ENCODE results near the gene KLHL29. TPM values are rescaled to one million over a fixed set of nuclear protein-coding genes. Genes with fewer than 3 reads are reported as not detected.

The KLHL29 gene
- total and polyA plus RNA-seq, 2 experiments from 2014 or later, result 1.5 to 6.5 TPM

DNA sequence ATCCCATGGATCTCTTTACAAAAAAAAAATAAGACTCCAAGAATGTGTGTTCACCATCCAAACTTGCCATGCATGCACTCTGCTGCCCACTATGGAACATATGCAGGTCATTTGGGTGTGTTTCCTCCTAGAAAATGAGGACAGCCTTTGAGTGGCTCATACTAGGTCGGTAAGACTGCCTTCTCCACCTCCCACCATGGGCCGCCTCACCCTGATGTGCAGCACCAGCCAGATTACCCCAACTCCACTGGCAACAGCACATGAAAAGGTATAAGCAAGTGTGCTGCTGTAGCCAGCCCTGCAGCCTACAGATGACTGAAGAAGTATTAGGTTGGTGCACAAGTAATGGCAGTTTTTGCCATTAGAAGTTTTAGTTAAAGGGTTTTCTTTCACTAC is 327.8 kb downstream of the KLHL29 start:
- peak overlapping the region; percentile 41; the same call in 1 of the 2 replicates for H3K27ac Mint-ChIP-seq
- peaks cover 3% of the 10 kb centered on the region for H3K27me3 Mint-ChIP-seq (ENCODE audit: insufficient read depth, low read depth, poor library complexity)
- Histone ChIP-seq H3K4me2 (peak overlapping the region; percentile 25; the same call in 1 of the 2 replicates), H4K20me1 (replicated peaks; ENCODE audit: insufficient read depth) (no peaks in the 10 kb centered on the region), H3K4me3 (no peak overlapping the region), H3K27ac (ENCODE audit: low read depth) (no peak overlapping the region), H3K4me1 (ENCODE audit: insufficient read depth) (peaks cover 10% of the 10 kb centered on the region; the same call in 1 of the 2 replicates), H3K36me3 (ENCODE audit: insufficient read depth) (no peaks in the 10 kb centered on the region), H2AFZ (no peak overlapping the region), H3K9me2 (ENCODE audit: insufficient read depth) (no peaks in the 10 kb centered on the region), H3K27me3 (ENCODE audit: insufficient read depth) (no peaks in the 10 kb centered on the region), H3K79me2 (replicated peaks; ENCODE audit: insufficient read depth) (no peaks in the 10 kb centered on the region), H3F3A (replicated peaks; ENCODE audit: low read depth) (no peaks in the 10 kb centered on the region)
- H3K4me1 Mint-ChIP-seq, result peaks cover 18% of the 10 kb centered on the region
- no peak overlapping the region for H3K4me3 Mint-ChIP-seq
- ATAC-seq (peak; percentile 45), DNase-seq (ENCODE audit: low spot score) (no peak)
- H3K36me3 Mint-ChIP-seq (ENCODE audit: low read depth), result no peaks in the 10 kb centered on the region
- H3K9me3 Mint-ChIP-seq, result no peaks in the 10 kb centered on the region; the same call in 2 of the 3 replicates
- TF ChIP-seq CREB1 (CRISPR knock-in tag; IDR thresholded peaks at IDR 0.05; ENCODE audit: low read depth) (no peak), JUNB (IDR thresholded peaks at IDR 0.05; ENCODE audit: unreplicated experiment) (no peak), ZNF114 (CRISPR knock-in tag; IDR thresholded peaks at IDR 0.05) (no peak), POLR2AphosphoS5 (IDR thresholded peaks at IDR 0.05; ENCODE audit: low read depth) (no peak), CTCF (conservative IDR thresholded peaks at IDR 0.05; ENCODE audit: low read depth in 2 of 2) (no peak), REST (IDR thresholded peaks at IDR 0.05; ENCODE audit: unreplicated experiment) (no peak), NANOG (IDR thresholded peaks at IDR 0.05; ENCODE audit: borderline replicate concordance) (no peak), EZH2phosphoT487 (IDR thresholded peaks at IDR 0.05; ENCODE audit: unreplicated experiment) (no peak), ZNF331 (CRISPR knock-in tag; IDR thresholded peaks at IDR 0.05; ENCODE audit: low read depth) (no peak), EZH2 (IDR thresholded peaks at IDR 0.05; ENCODE audit: low read depth, unreplicated experiment) (no peak), STAT1 (IDR thresholded peaks at IDR 0.05; ENCODE audit: unreplicated experiment) (no peak)
- TF ChIP-seq, protein P1, sequence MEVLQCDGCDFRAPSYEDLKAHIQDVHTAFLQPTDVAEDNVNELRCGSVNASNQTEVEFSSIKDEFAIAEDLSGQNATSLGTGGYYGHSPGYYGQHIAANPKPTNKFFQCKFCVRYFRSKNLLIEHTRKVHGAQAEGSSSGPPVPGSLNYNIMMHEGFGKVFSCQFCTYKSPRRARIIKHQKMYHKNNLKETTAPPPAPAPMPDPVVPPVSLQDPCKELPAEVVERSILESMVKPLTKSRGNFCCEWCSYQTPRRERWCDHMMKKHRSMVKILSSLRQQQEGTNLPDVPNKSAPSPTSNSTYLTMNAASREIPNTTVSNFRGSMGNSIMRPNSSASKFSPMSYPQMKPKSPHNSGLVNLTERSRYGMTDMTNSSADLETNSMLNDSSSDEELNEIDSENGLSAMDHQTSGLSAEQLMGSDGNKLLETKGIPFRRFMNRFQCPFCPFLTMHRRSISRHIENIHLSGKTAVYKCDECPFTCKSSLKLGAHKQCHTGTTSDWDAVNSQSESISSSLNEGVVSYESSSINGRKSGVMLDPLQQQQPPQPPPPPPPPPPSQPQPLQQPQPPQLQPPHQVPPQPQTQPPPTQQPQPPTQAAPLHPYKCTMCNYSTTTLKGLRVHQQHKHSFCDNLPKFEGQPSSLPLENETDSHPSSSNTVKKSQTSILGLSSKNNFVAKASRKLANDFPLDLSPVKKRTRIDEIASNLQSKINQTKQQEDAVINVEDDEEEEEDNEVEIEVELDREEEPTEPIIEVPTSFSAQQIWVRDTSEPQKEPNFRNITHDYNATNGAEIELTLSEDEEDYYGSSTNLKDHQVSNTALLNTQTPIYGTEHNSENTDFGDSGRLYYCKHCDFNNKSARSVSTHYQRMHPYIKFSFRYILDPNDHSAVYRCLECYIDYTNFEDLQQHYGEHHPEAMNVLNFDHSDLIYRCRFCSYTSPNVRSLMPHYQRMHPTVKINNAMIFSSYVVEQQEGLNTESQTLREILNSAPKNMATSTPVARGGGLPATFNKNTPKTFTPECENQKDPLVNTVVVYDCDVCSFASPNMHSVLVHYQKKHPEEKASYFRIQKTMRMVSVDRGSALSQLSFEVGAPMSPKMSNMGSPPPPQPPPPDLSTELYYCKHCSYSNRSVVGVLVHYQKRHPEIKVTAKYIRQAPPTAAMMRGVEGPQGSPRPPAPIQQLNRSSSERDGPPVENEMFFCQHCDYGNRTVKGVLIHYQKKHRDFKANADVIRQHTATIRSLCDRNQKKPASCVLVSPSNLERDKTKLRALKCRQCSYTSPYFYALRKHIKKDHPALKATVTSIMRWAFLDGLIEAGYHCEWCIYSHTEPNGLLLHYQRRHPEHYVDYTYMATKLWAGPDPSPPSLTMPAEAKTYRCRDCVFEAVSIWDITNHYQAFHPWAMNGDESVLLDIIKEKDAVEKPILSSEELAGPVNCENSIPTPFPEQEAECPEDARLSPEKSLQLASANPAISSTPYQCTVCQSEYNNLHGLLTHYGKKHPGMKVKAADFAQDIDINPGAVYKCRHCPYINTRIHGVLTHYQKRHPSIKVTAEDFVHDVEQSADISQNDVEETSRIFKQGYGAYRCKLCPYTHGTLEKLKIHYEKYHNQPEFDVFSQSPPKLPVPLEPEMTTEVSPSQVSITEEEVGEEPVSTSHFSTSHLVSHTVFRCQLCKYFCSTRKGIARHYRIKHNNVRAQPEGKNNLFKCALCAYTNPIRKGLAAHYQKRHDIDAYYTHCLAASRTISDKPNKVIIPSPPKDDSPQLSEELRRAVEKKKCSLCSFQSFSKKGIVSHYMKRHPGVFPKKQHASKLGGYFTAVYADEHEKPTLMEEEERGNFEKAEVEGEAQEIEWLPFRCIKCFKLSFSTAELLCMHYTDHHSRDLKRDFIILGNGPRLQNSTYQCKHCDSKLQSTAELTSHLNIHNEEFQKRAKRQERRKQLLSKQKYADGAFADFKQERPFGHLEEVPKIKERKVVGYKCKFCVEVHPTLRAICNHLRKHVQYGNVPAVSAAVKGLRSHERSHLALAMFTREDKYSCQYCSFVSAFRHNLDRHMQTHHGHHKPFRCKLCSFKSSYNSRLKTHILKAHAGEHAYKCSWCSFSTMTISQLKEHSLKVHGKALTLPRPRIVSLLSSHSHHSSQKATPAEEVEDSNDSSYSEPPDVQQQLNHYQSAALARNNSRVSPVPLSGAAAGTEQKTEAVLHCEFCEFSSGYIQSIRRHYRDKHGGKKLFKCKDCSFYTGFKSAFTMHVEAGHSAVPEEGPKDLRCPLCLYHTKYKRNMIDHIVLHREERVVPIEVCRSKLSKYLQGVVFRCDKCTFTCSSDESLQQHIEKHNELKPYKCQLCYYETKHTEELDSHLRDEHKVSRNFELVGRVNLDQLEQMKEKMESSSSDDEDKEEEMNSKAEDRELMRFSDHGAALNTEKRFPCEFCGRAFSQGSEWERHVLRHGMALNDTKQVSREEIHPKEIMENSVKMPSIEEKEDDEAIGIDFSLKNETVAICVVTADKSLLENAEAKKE (CRISPR knock-in tag; IDR thresholded peaks at IDR 0.05), result no peak
- TF ChIP-seq, protein P2, sequence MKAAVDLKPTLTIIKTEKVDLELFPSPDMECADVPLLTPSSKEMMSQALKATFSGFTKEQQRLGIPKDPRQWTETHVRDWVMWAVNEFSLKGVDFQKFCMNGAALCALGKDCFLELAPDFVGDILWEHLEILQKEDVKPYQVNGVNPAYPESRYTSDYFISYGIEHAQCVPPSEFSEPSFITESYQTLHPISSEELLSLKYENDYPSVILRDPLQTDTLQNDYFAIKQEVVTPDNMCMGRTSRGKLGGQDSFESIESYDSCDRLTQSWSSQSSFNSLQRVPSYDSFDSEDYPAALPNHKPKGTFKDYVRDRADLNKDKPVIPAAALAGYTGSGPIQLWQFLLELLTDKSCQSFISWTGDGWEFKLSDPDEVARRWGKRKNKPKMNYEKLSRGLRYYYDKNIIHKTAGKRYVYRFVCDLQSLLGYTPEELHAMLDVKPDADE (IDR thresholded peaks at IDR 0.05), result no peak
